ENCODE data around the gene PRSS21.
A peak's percentile ranks its signal among the peaks of the same experiment; 100 is the strongest.

Gene PRSS21, protein sequence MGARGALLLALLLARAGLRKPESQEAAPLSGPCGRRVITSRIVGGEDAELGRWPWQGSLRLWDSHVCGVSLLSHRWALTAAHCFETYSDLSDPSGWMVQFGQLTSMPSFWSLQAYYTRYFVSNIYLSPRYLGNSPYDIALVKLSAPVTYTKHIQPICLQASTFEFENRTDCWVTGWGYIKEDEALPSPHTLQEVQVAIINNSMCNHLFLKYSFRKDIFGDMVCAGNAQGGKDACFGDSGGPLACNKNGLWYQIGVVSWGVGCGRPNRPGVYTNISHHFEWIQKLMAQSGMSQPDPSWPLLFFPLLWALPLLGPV

DNA sequence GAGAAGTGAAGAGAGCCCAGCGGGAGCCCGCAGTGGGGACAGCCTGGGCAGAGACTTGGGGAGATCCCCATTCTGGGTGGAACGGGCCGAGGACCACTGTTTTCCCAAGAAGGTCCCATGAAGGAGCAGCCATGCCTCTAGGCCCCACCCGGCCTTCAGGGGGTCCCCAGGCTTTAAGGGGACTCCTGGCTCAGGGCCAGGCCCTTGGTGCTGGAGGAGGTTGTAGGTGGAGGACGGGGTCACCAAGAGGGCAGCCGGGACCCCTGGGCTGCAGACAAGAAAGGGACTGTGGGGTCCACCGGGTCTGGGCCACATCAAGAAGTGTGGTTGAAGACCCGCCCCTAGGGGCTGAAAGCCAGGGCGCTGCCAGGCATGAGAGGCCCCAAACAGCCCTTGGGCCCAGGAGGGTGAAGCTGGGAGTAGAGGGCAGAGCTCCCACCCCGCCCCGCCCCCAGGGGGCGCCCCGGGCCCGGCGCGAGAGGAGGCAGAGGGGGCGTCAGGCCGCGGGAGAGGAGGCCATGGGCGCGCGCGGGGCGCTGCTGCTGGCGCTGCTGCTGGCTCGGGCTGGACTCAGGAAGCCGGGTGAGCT, at the start of gene PRSS21:
Gene PRSS21 (plus strand): TSS at position 487 of the 589 bp plus-strand sequence. CDS start 32 bp downstream, at position 519.
- DNase-seq (ENCODE audit: low spot score), result peak; percentile 33

DNA sequence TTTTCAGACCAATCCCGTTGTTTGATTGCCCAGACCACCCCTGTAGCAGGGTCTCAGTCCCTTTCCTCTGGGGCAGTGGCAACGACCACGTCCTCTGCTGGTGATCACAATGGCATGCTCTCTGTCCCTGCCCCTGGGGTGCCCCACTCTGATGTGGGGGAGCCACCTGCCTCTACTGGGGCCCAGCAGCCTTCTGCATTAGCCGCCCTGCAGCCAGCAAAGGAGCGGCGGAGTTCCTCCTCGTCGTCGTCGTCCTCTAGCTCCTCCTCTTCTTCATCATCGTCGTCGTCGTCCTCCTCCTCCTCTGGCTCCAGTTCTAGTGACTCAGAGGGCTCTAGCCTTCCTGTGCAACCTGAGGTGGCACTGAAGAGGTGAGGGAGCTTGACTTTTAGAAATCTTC, 49.1 kb upstream of the PRSS21 start:
- DNase-seq (ENCODE audit: low spot score), result no peak

DNA sequence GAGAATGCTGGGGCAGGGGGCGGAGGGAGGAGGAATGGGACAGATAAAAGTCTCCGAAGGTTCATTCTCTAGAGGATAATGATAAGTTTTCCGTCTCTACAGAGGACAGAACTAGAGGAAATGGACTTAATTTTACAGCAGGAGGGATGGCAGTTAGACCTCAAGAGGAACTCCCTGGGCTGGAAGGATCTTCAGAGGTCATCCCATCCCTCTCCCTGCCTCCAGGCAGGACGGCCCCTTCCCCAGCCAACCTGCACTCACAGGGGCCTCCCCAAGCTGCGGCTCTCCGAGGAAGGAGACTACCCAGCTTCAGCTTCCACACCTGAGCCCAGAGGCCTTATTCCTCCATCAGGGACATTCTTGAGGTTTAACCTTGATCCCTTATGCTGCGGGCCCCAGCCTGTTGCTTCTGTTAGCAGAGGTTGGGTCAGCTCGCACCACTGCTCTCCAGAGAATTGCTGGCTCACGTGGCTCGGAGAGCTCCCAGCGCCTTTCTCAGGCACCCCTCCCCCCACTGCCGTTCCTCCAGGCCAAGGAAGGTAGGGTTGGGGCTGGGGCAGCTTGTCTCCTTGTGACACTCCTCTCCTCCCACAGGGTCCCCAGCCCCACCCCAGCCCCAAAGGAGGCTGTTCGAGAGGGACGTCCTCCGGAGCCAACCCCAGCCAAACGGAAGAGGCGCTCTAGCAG, 48.5 kb upstream of the PRSS21 start:
- no peak for DNase-seq (ENCODE audit: low spot score)

DNA sequence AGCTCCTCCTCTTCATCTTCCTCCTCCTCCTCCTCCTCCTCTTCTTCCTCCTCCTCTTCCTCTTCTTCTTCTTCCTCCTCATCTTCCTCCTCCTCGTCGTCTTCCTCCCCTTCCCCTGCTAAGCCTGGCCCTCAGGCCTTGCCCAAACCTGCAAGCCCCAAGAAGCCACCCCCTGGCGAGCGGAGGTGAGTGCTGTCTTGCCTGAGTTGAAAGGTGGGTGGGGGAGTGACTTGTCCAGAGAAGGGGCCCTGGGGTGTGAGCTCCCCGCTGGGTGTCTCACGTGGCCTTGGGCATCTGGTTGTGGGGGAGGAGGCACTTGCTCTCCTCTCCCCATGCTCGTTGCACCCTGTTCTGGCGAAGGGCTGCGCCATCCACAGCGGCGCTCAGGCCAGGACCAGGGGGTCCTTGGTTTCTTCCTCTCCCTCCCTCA, 47.9 kb upstream of the PRSS21 start:
- DNase-seq (ENCODE audit: low spot score), result no peak

GRCh38 chr16:2769675-2770056, 47.4 kb upstream of the PRSS21 start:
- no peak for DNase-seq (ENCODE audit: low spot score)

- no peak for DNase-seq (ENCODE audit: low spot score)
Observed at GRCh38 chr16:2770057-2770951, 46.7 kb upstream of the PRSS21 start.

GRCh38 chr16:2771496-2772402, 45.3 kb upstream of the PRSS21 start:
- DNase-seq (ENCODE audit: low spot score), result no peak

GRCh38 chr16:2773188-2773968, 43.7 kb upstream of the PRSS21 start:
- DNase-seq (ENCODE audit: low spot score), result no peak

GRCh38 chr16:2774161-2774891, 42.7 kb upstream of the PRSS21 start:
- no peak for DNase-seq (ENCODE audit: low spot score)

DNA sequence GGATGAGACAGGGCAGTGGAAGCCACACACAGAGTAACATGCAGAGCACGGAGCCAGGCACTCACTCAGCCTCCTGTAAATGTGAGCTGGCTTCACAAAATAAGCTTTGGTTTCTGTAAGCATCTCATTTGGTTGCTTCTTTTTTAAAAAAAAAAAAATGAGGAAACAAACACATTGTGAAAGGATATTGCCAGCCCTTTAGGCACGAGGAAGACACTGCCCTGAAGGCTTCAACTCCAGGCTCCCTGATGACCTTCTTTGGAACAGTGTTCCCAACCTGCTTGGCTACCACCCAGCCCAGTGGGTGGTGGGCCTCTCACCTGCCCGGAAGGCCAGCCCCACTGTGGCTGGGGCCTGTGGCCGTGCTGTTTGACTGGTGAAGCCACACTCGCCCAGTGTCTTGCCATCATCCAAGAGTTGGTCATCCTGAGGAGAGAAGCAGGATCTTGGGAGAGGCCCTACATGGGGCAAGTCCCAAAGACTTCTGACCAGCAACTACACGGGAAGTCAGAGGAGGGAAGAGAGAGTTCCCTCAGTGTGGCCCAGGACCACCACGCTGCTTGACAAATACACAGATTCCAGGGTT, 41.8 kb upstream of the PRSS21 start:
- no peak for DNase-seq (ENCODE audit: low spot score)

DNA sequence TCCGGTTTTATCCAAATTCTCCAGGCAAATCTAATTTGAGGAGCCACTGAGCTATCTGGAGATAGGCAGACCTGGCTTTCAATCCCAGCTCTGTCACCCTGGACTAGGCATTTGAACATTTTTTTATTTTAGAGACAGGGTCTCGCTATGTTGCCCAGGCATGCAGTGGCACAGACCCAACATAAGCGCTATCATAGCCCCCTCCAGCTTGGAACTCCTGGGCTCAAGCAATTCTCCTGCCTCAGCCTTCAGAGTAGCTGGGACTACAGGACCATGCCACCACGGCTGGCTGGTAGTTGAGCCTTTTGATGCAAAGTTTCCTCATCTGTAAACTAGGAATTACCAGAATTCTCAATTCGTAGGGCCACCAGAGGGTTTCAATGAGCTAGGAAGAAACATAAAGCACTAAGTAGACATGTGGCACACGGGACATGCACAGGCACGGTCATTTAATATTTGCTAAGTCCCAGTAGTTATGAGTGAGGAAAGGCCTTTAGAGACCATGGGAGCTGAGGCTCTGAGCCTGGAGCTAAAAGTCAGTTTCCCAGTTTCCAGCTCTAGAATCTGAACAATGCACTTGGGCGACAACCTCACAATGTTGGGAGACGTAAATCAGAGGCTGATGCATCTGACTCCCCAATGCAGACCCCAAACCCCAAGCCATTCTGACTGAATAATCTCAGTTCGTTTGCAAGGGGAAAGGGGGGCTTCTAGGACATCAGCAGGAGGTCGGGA, 41.1 kb upstream of the PRSS21 start:
- DNase-seq (ENCODE audit: low spot score), result no peak

DNA sequence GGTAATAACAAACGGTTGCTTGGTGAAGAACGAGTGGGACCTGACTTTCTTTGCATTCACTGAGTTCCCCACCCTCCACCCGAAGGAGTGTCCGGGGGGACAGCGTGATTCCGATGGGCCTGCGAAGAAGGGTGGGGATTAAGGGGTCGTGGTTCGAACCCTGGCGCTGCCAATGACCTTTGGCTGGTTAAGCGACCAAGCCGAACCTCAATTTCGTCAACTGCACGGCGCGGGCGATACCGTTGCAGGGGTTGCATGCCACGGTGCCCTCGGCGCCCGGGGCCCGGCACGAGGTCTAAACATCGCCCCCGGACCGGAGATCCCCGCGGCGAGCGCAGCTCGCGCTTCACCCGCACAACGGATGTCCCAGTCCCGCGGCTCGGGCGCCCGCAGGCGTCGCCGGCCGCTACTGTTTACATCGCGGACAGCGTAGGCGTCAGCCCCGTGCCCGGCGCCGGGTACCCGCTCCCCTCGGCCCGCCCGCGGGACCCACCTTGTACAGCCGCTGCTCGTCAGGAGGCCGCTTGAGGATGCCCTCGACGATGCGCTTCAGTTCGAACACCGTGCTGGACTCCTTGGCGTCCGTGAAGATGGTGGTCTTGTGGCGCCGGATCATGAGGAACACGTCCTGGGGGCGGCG, 40.4 kb upstream of the PRSS21 start:
- no peak for DNase-seq (ENCODE audit: low spot score)

GRCh38 chr16:2777231-2777902, 39.7 kb upstream of the PRSS21 start, which contains the start of gene ELOB:
ELOB (minus strand) TSS chr16:2777280; CDS start chr16:2777239, 41 bp downstream.
- DNase-seq (ENCODE audit: low spot score), result peak; percentile 88

GRCh38 chr16:2777903-2778629, 39.0 kb upstream of the PRSS21 start:
- DNase-seq (ENCODE audit: low spot score), result no peak

DNA sequence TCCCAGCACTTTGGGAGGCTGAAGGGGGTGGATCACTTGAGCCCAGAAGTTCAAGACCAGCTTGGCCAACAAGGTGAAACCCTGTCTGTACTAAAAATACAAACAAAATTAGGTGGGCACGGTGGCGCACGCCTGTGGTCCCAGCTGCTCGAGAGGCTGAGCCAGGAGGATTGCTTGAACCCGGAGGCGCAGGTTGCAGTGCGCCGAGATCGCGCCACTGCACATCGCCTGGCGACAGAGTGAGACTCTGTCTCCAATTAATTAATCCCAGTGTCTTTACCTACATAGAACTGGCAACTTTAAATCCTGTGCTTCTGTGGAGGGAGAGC, 38.4 kb upstream of the PRSS21 start:
- DNase-seq (ENCODE audit: low spot score), result no peak

- DNase-seq (ENCODE audit: low spot score), result no peak
Observed at GRCh38 chr16:2779151-2779920, 37.7 kb upstream of the PRSS21 start.

Data from activated CD4-positive, alpha-beta T cell treated with anti-CD3 and anti-CD28 coated beads, Interleukin-2, Interleukin-4, amounts not matched to agents 100 ng/mL and 50 ng/mL, durations not matched to agents 16 hours and 8 hours (primary cell).